Tibial nerve (tissue), 4 donors: Measurements from ENCODE around the gene MTG2. TPM values are rescaled to one million over a fixed set of nuclear protein-coding genes. Genes with fewer than 3 reads are reported as not detected.

Experiments used
- DNase-seq, 2 donors: peaks; one replicate each; pipeline ENCODE4 v3.0.0-alpha.2; 2019; ENCODE audit warnings: low spot score in 2 of 2
- H3K27ac ChIP-seq, 4 donors: fragments of 200-600 bp; sonication (generic) in 3 of 4; one replicate each; pipeline ENCODE4 v1.5.1; 2017 to 2019; ENCODE audit warnings: mild to moderate bottlenecking in 1 of 4
- H3K27me3 ChIP-seq, 2 donors: fragments of 200-600 bp; sonication (generic) in 1 of 2; one replicate each; pipeline versions ENCODE4 v1.5.1 to v1.6.0; 2017 to 2019
- H3K36me3 ChIP-seq, 3 donors: fragments of 200-600 bp; sonication (generic); one replicate each; pipeline ENCODE4 v1.5.1; 2018 to 2019
- H3K4me1 ChIP-seq, 4 donors: fragments of 200-600 bp; sonication (generic) in 3 of 4; one replicate each; pipeline ENCODE4 v1.5.1; 2017 to 2019
- H3K4me3 ChIP-seq, 4 donors: fragments of 200-600 bp; sonication (generic) in 3 of 4; one replicate each; pipeline ENCODE4 v1.5.1; 2017 to 2019; ENCODE audit warnings: mild to moderate bottlenecking in 1 of 4, moderate library complexity in 1 of 4
- H3K9me3 ChIP-seq, 4 donors: fragments of 200-600 bp; sonication (generic) in 3 of 4; one replicate each; pipeline ENCODE4 v1.5.1; 2017 to 2019
- EP300 ChIP-seq, 2 donors: sonication (generic); formaldehyde crosslinking; IDR thresholded peaks; one replicate each; pipeline ENCODE4 v1.6.1; 2017; ENCODE audit warnings: antibody characterized with exemption in 2 of 2, mild to moderate bottlenecking in 1 of 2
- POLR2A ChIP-seq, 2 donors: fragments of 450-650 bp; IDR thresholded peaks; one replicate each; pipeline ENCODE4 v1.6.1; 2017; ENCODE audit warnings: antibody characterized with exemption in 2 of 2, mild to moderate bottlenecking in 2 of 2, moderate library complexity in 2 of 2
- WGBS, 2 donors: methylation state at CpG; one replicate each; pipeline ENCODE4 v1.1.5; 2018; 5-methylcytosine and 5-hydroxymethylcytosine counted together
- total RNA-seq, 4 donors: library from RNA; depleted of rRNA; stranded (reverse); fragments of >200 nt; gene quantifications; one replicate each; pipeline ENCODE4 v1.1.0, GENCODE V29; 2016
- TF ChIP-seq, protein P1 (sequence below), 5 experiments: fragments of 200-600 bp in 3 of 5; fragments of 450-650 bp in 2 of 5; sonication (generic) in 3 of 5; IDR thresholded peaks; one replicate each; pipeline ENCODE4 v1.5.1; 2016 to 2019; ENCODE audit warnings: antibody characterized with exemption in 5 of 5, mild to moderate bottlenecking in 3 of 5, moderate library complexity in 2 of 5

MTG2 gene
- total RNA-seq, 4 donors from 2014 or later = 24.7 to 46.9 (median 41.6) TPM

DNA sequence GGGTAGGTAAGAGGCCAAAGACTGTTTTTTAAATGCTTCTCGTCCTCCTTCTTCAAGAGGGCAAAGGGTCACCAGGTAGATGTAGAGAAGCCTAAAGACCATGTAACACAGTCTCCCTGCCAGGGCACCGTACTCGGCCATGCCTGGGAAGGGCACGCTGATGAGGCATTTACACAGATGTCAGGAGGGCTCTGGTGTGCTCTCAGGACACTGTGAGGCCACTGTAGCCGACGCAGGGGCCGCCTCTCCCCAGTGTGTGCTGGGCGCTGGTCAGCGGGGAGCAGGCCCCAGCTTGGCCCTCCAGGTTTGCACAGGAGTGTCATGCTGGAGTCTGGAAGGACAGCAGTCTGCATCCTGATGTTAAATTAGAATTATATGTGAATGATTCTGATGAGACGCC lies 7.1 kb upstream of the MTG2 start:
- Histone ChIP-seq H3K4me1 (no peaks in the 10 kb centered on the region), H3K36me3 (peaks cover 0 to 70% (median 0%) of the 10 kb centered on the region in 3 donors), H3K27ac (no peak overlapping the region), H3K27me3 (no peaks in the 10 kb centered on the region), H3K4me3 (no peak overlapping the region), H3K9me3 (no peaks in the 10 kb centered on the region)
- DNase-seq = no peak
- no peak for TF ChIP-seq EP300 (IDR thresholded peaks at IDR 0.05)
- no peak for TF ChIP-seq POLR2A (IDR thresholded peaks at IDR 0.05)
- TF ChIP-seq, protein P1, sequence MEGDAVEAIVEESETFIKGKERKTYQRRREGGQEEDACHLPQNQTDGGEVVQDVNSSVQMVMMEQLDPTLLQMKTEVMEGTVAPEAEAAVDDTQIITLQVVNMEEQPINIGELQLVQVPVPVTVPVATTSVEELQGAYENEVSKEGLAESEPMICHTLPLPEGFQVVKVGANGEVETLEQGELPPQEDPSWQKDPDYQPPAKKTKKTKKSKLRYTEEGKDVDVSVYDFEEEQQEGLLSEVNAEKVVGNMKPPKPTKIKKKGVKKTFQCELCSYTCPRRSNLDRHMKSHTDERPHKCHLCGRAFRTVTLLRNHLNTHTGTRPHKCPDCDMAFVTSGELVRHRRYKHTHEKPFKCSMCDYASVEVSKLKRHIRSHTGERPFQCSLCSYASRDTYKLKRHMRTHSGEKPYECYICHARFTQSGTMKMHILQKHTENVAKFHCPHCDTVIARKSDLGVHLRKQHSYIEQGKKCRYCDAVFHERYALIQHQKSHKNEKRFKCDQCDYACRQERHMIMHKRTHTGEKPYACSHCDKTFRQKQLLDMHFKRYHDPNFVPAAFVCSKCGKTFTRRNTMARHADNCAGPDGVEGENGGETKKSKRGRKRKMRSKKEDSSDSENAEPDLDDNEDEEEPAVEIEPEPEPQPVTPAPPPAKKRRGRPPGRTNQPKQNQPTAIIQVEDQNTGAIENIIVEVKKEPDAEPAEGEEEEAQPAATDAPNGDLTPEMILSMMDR (IDR thresholded peaks at IDR 0.05) = no peak
- 86 to 89% methylated on average over 5 to 10 of the region's 10 CpGs for WGBS, 2 donors

DNA sequence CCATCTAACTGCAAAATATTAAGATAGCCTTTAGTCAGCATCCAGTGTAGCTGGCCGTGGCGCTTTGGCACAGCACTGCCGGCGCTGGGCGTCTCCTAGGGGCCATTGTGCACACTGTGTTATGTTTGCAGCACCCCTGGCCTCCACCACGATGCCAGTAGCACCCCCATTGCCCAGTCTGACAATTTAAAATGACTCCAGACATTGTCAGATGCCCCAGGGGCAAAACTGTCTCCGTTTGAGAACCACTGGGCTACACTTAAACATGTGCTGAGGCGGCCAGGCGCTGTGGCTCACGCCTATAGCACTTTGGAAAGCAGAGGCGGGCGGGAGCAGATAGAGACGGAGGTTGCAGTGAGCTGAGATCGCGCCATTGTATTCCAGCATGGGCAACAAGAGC lies 6.0 kb upstream of the MTG2 start:
- no peak overlapping the region for H3K27ac ChIP-seq
- WGBS, 2 donors = 85 to 86% methylated on average over 15 of the region's 15 CpGs
- DNase-seq = no peak
- H3K9me3 ChIP-seq = no peaks in the 10 kb centered on the region
- H3K36me3 ChIP-seq = peaks cover 0 to 70% (median 0%) of the 10 kb centered on the region in 3 donors
- H3K4me3 ChIP-seq = no peak overlapping the region
- H3K27me3 ChIP-seq = no peaks in the 10 kb centered on the region
- peaks cover 0 to 6% (median 0%) of the 10 kb centered on the region in 4 donors for H3K4me1 ChIP-seq
- TF ChIP-seq POLR2A (IDR thresholded peaks at IDR 0.05) (no peak), EP300 (IDR thresholded peaks at IDR 0.05) (no peak)
- TF ChIP-seq, protein P1 (IDR thresholded peaks at IDR 0.05) = no peak

DNA sequence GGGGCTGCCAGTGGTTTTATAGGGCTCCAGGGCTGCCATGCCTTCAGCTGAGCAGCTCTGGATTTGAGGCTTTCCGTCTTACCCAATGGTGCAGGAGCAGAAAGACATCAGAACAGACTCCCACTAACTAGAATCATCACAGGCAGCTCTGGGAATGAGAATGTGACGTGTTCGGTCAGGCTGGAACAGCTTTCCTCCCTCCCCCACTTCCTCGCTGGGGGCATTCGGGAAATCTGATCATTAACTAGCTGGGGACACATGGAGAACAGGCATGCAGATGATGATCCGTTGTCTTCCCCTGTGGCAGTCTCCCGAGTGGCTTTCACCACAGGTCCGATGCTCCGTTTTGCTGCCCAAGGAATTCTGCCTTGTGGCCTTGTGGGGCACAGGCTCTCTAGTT lies 5.5 kb upstream of the MTG2 start:
- no peak for DNase-seq
- Histone ChIP-seq H3K27ac (no peak overlapping the region), H3K27me3 (no peaks in the 10 kb centered on the region), H3K9me3 (no peaks in the 10 kb centered on the region), H3K4me3 (no peak overlapping the region), H3K36me3 (peaks cover 0 to 69% (median 0%) of the 10 kb centered on the region in 3 donors), H3K4me1 (peaks cover 0 to 11% (median 0%) of the 10 kb centered on the region in 4 donors)
- WGBS, 2 donors = 82 to 84% methylated on average over 9 of the region's 9 CpGs
- TF ChIP-seq POLR2A (IDR thresholded peaks at IDR 0.05) (no peak), EP300 (IDR thresholded peaks at IDR 0.05) (no peak)
- TF ChIP-seq, protein P1 (IDR thresholded peaks at IDR 0.05) = no peak

DNA sequence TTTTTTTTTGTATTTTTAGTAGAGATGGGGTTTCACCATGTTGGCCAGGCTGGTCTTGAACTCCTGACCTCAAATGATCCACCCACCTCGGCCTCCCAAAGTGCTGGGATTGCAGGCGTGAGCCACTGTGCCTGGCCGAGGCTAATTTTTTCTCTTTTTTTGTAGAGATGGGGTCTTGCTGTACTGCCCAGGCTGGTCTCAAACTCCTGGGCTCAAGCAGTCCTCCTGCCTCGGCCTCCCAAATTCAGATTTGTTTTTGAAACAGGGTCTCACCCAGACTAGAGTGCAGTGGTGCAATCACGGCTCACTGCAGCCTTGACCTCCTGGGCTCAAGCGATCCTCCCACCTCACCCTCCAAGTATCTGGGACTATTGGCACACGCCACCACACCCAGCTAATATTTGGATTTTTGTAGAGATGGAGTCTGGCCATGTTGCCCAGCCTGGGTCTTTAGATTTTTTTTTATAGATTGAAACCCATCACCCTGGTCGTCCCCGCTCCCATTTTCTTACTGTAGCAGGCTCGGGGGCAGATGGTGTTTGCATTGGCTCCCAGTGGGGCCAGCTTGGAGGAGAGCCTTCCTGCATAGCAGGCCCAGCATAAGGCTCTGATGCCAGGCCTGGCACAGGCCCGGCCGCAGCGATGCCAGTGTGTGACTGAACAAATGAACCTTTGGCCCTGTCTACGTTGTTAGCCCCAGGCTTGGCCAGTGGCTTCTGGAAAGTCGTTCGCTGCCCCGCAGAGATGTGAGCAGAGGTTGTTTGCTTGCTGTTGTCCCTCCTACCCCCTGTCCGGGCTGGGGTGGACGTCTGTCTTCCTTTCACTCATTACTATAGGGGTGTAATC lies 4.3 kb upstream of the MTG2 start:
- Histone ChIP-seq H3K27me3 (no peaks in the 10 kb centered on the region), H3K9me3 (no peaks in the 10 kb centered on the region), H3K36me3 (peaks cover 0 to 57% (median 0%) of the 10 kb centered on the region in 3 donors), H3K4me1 (peaks cover 0 to 14% (median 2%) of the 10 kb centered on the region in 4 donors), H3K4me3 (no peak overlapping the region), H3K27ac (no peak overlapping the region)
- no peak for DNase-seq
- WGBS, 2 donors = 92 to 93% methylated on average over 19 of the region's 19 CpGs
- TF ChIP-seq POLR2A (IDR thresholded peaks at IDR 0.05) = no peak
- TF ChIP-seq, protein P1 (IDR thresholded peaks at IDR 0.05) = no peak
- TF ChIP-seq EP300 (IDR thresholded peaks at IDR 0.05) = no peak

DNA sequence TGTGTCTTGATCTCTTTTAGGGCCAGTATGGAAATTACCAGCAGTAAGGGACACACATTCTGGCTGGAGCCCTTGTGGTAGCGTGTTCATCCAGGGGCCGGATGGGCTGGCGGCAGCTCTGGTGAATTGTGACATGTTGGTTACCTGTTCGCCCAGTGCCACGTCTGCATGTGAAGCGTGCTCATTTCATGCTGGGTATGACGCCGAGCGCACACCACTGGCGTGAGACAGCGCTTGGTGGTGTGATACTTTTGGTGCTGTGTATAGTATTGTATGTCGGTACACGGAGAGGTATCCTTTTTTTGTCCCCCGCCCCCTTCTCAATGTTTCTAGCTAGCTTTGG lies 3.7 kb upstream of the MTG2 start:
- H3K27me3 ChIP-seq = no peaks in the 10 kb centered on the region
- TF ChIP-seq, protein P1 (IDR thresholded peaks at IDR 0.05) = no peak
- no peak for TF ChIP-seq POLR2A (IDR thresholded peaks at IDR 0.05)
- TF ChIP-seq EP300 (IDR thresholded peaks at IDR 0.05) = no peak
- H3K4me1 ChIP-seq = peaks cover 0 to 20% (median 8%) of the 10 kb centered on the region in 4 donors
- 96 to 97% methylated on average over 14 of the region's 14 CpGs for WGBS, 2 donors
- H3K27ac ChIP-seq = no peak overlapping the region
- DNase-seq = no peak
- peaks cover 0 to 51% (median 0%) of the 10 kb centered on the region in 3 donors for H3K36me3 ChIP-seq
- no peak overlapping the region for H3K4me3 ChIP-seq
- no peaks in the 10 kb centered on the region for H3K9me3 ChIP-seq
